T-helper 9 cell (primary cell): ENCODE data around the gene RNF224.
"Not testable (repeated sequence)": the region's sequence is repeated elsewhere in the genome, so short reads cannot be mapped to it uniquely, and the experiment has no call there.

Experiments used
- DNase-seq: peaks from one replicate; pipeline ENCODE4 v3.0.0-alpha.2; 2020

Gene RNF224

GRCh38 chr9:137228506-137228967, 1.2 kb downstream of the RNF224 start:
- no peak for DNase-seq

GRCh38 chr9:137228968-137229896, 1.9 kb downstream of the RNF224 start:
- no peak for DNase-seq

- DNase-seq: no peak
Observed at GRCh38 chr9:137229903-137230704, 2.8 kb downstream of the RNF224 start.

- DNase-seq: no peak
Observed at GRCh38 chr9:137230705-137231371, 3.5 kb downstream of the RNF224 start, which contains the start of gene SLC34A3. TSS of gene SLC34A3 (plus strand) at chr9:137230901. CDS start at chr9:137231703, 802 bp downstream.

- DNase-seq: no peak
Observed at GRCh38 chr9:137231372-137232039, 4.2 kb downstream of the RNF224 start.

GRCh38 chr9:137232101-137232500, 4.8 kb downstream of the RNF224 start:
- DNase-seq: no peak

GRCh38 chr9:137232510-137232909, 5.2 kb downstream of the RNF224 start:
- DNase-seq: no peak

- DNase-seq: no peak
Observed at GRCh38 chr9:137233143-137233980, 6.1 kb downstream of the RNF224 start.

GRCh38 chr9:137234055-137234697, 6.9 kb downstream of the RNF224 start:
- DNase-seq: no peak

GRCh38 chr9:137234758-137235423, 7.6 kb downstream of the RNF224 start:
- no peak for DNase-seq

GRCh38 chr9:137235424-137236237, 8.3 kb downstream of the RNF224 start:
- no peak for DNase-seq

GRCh38 chr9:137236238-137236935, 9.1 kb downstream of the RNF224 start:
- peak; percentile 92 for DNase-seq

- no peak for DNase-seq
Observed at GRCh38 chr9:137236936-137237421, 9.7 kb downstream of the RNF224 start.

GRCh38 chr9:137237759-137238726, 10.7 kb downstream of the RNF224 start:
- no peak for DNase-seq

- not testable (repeated sequence) for DNase-seq
Observed at GRCh38 chr9:137239541-137240200, 12.4 kb downstream of the RNF224 start.

- peak; percentile 59 for DNase-seq
Observed at GRCh38 chr9:137240318-137240840, 13.1 kb downstream of the RNF224 start.
